ENCODE data around the gene TUBA8.
"Not testable (repeated sequence)": the region's sequence is repeated elsewhere in the genome, so short reads cannot be mapped to it uniquely, and the experiment has no call there.

TUBA8 gene

GRCh38 chr22:18108187-18108586 is 2.4 kb upstream of the TUBA8 start:
- DNase-seq = no peak

GRCh38 chr22:18109410-18110193 is 1.0 kb upstream of the TUBA8 start:
- peak; percentile 24 for DNase-seq

GRCh38 chr22:18110954-18111758 is 547 bp downstream of the TUBA8 start:
- DNase-seq = no peak

- DNase-seq = no peak
These were observed 1.2 kb downstream of the TUBA8 start for GRCh38 chr22:18111759-18112330.

- DNase-seq = no peak
These were observed 1.8 kb downstream of the TUBA8 start for GRCh38 chr22:18112440-18112839.

GRCh38 chr22:18113680-18114394 is 3.2 kb downstream of the TUBA8 start:
- no peak for DNase-seq

- DNase-seq = no peak
These were observed 3.9 kb downstream of the TUBA8 start for GRCh38 chr22:18114495-18114894.

GRCh38 chr22:18114976-18115652 is 4.5 kb downstream of the TUBA8 start:
- DNase-seq = no peak

GRCh38 chr22:18115906-18116371 is 5.3 kb downstream of the TUBA8 start:
- DNase-seq = no peak

GRCh38 chr22:18116634-18117033 is 6.0 kb downstream of the TUBA8 start:
- DNase-seq = no peak

GRCh38 chr22:18118345-18118915 is 7.8 kb downstream of the TUBA8 start:
- DNase-seq = no peak

- no peak for DNase-seq
These were observed 9.0 kb downstream of the TUBA8 start for GRCh38 chr22:18119409-18120110.

GRCh38 chr22:18120857-18121256 is 10.2 kb downstream of the TUBA8 start:
- no peak for DNase-seq

- no peak for DNase-seq
These were observed 10.9 kb downstream of the TUBA8 start for GRCh38 chr22:18121506-18121905.

GRCh38 chr22:18121954-18122554 is 11.4 kb downstream of the TUBA8 start:
- DNase-seq = no peak

- not testable (repeated sequence) for DNase-seq
These were observed 12.9 kb downstream of the TUBA8 start for GRCh38 chr22:18123476-18124025.

- no peak for DNase-seq
These were observed 16.0 kb downstream of the TUBA8 start for GRCh38 chr22:18126606-18127005.

- no peak for DNase-seq
These were observed 19.4 kb downstream of the TUBA8 start for GRCh38 chr22:18130018-18130417.

GRCh38 chr22:18130699-18131429 is 20.3 kb downstream of the TUBA8 start:
- no peak for DNase-seq

- DNase-seq = no peak
These were observed 22.8 kb downstream of the TUBA8 start for GRCh38 chr22:18133452-18133851.

Measured in DMS53 (cell line).